ENCODE results near the gene CEL. TPM values are rescaled to one million over a fixed set of nuclear protein-coding genes. Genes with fewer than 3 reads are reported as not detected.

CEL gene
- total RNA-seq, 6 donors from 2014 or later, result 0.15 to 9.4 (median 1.1) TPM; not detected in 1

- peaks cover 22 to 32% (median 29%) of the 10 kb centered on the region in 4 donors for H3K4me1 ChIP-seq
- no peak for ATAC-seq (ENCODE audit: low FRiP score in 2 of 2)
- 78 to 88% methylated on average over 3 of the region's 3 CpGs for WGBS, 2 donors
These were observed 33.6 kb upstream of the CEL start for GRCh38 chr9:133028221-133028620.

GRCh38 chr9:133029994-133030316 lies 31.8 kb upstream of the CEL start:
- Histone ChIP-seq H3K27ac (peak overlapping the region; percentile 91 to 97 (median 93)), H3K4me1 (peaks cover 22 to 38% (median 31%) of the 10 kb centered on the region in 4 donors), H3K27me3 (no peaks in the 10 kb centered on the region), H3K4me3 (peak overlapping the region; percentile 73 to 92 (median 86)), H3K9me3 (no peaks in the 10 kb centered on the region), H3K36me3 (no peaks in the 10 kb centered on the region)
- TF ChIP-seq POLR2AphosphoS5 (IDR thresholded peaks at IDR 0.05) (no peak), POLR2A (IDR thresholded peaks at IDR 0.05) (no peak), CTCF (IDR thresholded peaks at IDR 0.05) (no peak), EP300 (IDR thresholded peaks at IDR 0.05) (no peak)
- ATAC-seq (ENCODE audit: low FRiP score in 2 of 2) (peak in 1 of 2 donors; percentile 19), DNase-seq (peak in 1 of 2 donors; percentile 25)
- 1 to 2% methylated on average over 10 to 14 of the region's 28 CpGs for WGBS, 2 donors

More at GRCh38 chr9:133028221-133028620, 33.6 kb upstream of the CEL start:
- no peak for DNase-seq
- Histone ChIP-seq H3K27me3 (no peaks in the 10 kb centered on the region), H3K4me3 (no peak overlapping the region), H3K27ac (no peak overlapping the region), H3K36me3 (no peaks in the 10 kb centered on the region), H3K9me3 (no peaks in the 10 kb centered on the region)
- TF ChIP-seq CTCF (IDR thresholded peaks at IDR 0.05), result no peak

- Histone ChIP-seq H3K4me3 (peak within 1 kb of the TSS; percentile 73 to 92 (median 86)), H3K9me3 (no peaks in the 10 kb centered on the region), H3K27ac (peak within 1 kb of the TSS; percentile 91 to 97 (median 93)), H3K36me3 (no peaks in the 10 kb centered on the region), H3K27me3 (no peaks in the 10 kb centered on the region), H3K4me1 (peaks cover 22 to 38% (median 31%) of the 10 kb centered on the region in 4 donors)
- WGBS, 2 donors, result 1% methylated on average over 14 to 60 of the region's 63 CpGs
- ATAC-seq (ENCODE audit: low FRiP score in 2 of 2) (peak; percentile 99), DNase-seq (peak; percentile 93)
- TF ChIP-seq EP300 (IDR thresholded peaks at IDR 0.05) (no peak), CTCF (IDR thresholded peaks at IDR 0.05) (peak in 4 of 6 experiments; percentile 8 to 48 (median 19)), POLR2AphosphoS5 (IDR thresholded peaks at IDR 0.05) (peak; percentile 82 to 87), POLR2A (IDR thresholded peaks at IDR 0.05) (peak; percentile 24 to 82 (median 68))
These were observed 31.3 kb upstream of the CEL start, which contains the start of gene GTF3C5 for GRCh38 chr9:133030317-133031129. Gene GTF3C5 (plus strand): TSS chr9:133030997. CDS start chr9:133031012, 15 bp downstream.

- DNase-seq, result no peak
- Histone ChIP-seq H3K4me1 (peaks cover 22 to 43% (median 31%) of the 10 kb centered on the region in 4 donors), H3K9me3 (no peaks in the 10 kb centered on the region), H3K36me3 (no peaks in the 10 kb centered on the region), H3K4me3 (peak overlapping the region; percentile 73 to 92 (median 86)), H3K27ac (peak overlapping the region; percentile 91 to 97 (median 93)), H3K27me3 (no peaks in the 10 kb centered on the region)
- TF ChIP-seq CTCF (IDR thresholded peaks at IDR 0.05), result no peak
- no peak for TF ChIP-seq POLR2AphosphoS5 (IDR thresholded peaks at IDR 0.05)
- no peak for TF ChIP-seq POLR2A (IDR thresholded peaks at IDR 0.05)
- TF ChIP-seq EP300 (IDR thresholded peaks at IDR 0.05), result no peak
- ATAC-seq (ENCODE audit: low FRiP score in 2 of 2), result no peak
- WGBS, 2 donors, result 2% methylated on average over 16 of the region's 16 CpGs
These were observed 30.7 kb upstream of the CEL start for GRCh38 chr9:133031130-133031422.
